Body of pancreas (tissue), 4 donors: ENCODE measurements around the gene SLC5A7.

Experiments used
- CTCF ChIP-seq, 7 experiments: fragments of 450-650 bp in 4 of 7; fragments of 200-600 bp in 3 of 7; sonication (generic) in 3 of 7; IDR thresholded peaks; one replicate each; pipeline ENCODE4 v1.5.1; 2016 to 2019; ENCODE audit warnings: antibody characterized with exemption in 7 of 7
- POLR2A ChIP-seq, 3 donors: fragments of 450-650 bp; IDR thresholded peaks; one replicate each; pipeline ENCODE4 v1.6.1; 2016; ENCODE audit warnings: antibody characterized with exemption in 3 of 3, mild to moderate bottlenecking in 2 of 3

GRCh38 chr2:107961395-107961794, 24.9 kb upstream of the SLC5A7 start:
- no peak for TF ChIP-seq CTCF (IDR thresholded peaks at IDR 0.05)
- TF ChIP-seq POLR2A (IDR thresholded peaks at IDR 0.05): no peak
